Bronchial epithelial cell (primary cell): ENCODE measurements around the gene MYO10. TPM values are rescaled to one million over a fixed set of nuclear protein-coding genes. Genes with fewer than 3 reads are reported as not detected.
A peak's percentile ranks its signal among the peaks of the same experiment; 100 is the strongest.

Source experiments
- DNase-seq: peaks from one replicate; pipeline ENCODE4 v3.0.0-alpha.2; 2010; ENCODE audit warnings: low read depth
- FAIRE-seq: peaks from 2 replicates; lab custom pipeline; 2011; peaks lifted over from hg19 to GRCh38; lab: Jason Lieb, UNC
- H3K27me3 ChIP-seq: 2 replicates; pipeline ENCODE4 v1.5.1; 2011; ENCODE audit warnings: low read length; ENCODE audit not compliant: control insufficient read depth, insufficient read depth
- H3K36me3 ChIP-seq: 2 replicates; pipeline ENCODE4 v1.5.1; 2011; ENCODE audit warnings: low read length; ENCODE audit not compliant: control insufficient read depth, insufficient read depth
- H3K4me3 ChIP-seq: 2 replicates; pipeline ENCODE4 v1.5.1; 2011; ENCODE audit warnings: mild to moderate bottlenecking, low read depth, low read length, control low read depth
- total RNA-seq: library from RNA; depleted of rRNA; stranded (reverse); fragments of >200 nt; gene quantifications from 2 replicates; pipeline ENCODE4 v1.2.1, GENCODE V29; 2014
- TF ChIP-seq, protein P1 (sequence below): IDR thresholded peaks from 2 replicates; pipeline ENCODE4 v1.5.1; 2011; ENCODE audit warnings: mild to moderate bottlenecking, moderate library complexity, low read length, control low read depth, inconsistent platforms; ENCODE audit not compliant: insufficient read depth, severe bottlenecking

MYO10 gene
- total RNA-seq, 1 donor from 2014 or later, result 39.5 TPM

- DNase-seq, result no peak
- Histone ChIP-seq H3K36me3 (peaks cover 29% of the 10 kb centered on the region), H3K4me3 (no peak overlapping the region), H3K27me3 (no peaks in the 10 kb centered on the region)
- no peak for FAIRE-seq
- TF ChIP-seq, protein P1, sequence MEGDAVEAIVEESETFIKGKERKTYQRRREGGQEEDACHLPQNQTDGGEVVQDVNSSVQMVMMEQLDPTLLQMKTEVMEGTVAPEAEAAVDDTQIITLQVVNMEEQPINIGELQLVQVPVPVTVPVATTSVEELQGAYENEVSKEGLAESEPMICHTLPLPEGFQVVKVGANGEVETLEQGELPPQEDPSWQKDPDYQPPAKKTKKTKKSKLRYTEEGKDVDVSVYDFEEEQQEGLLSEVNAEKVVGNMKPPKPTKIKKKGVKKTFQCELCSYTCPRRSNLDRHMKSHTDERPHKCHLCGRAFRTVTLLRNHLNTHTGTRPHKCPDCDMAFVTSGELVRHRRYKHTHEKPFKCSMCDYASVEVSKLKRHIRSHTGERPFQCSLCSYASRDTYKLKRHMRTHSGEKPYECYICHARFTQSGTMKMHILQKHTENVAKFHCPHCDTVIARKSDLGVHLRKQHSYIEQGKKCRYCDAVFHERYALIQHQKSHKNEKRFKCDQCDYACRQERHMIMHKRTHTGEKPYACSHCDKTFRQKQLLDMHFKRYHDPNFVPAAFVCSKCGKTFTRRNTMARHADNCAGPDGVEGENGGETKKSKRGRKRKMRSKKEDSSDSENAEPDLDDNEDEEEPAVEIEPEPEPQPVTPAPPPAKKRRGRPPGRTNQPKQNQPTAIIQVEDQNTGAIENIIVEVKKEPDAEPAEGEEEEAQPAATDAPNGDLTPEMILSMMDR, result peak; percentile 25
Measured at GRCh38 chr5:16666883-16667398, 269.1 kb downstream of the MYO10 start.

GRCh38 chr5:16666130-16666882, 269.8 kb downstream of the MYO10 start:
- FAIRE-seq, result peak; percentile 91

DNA sequence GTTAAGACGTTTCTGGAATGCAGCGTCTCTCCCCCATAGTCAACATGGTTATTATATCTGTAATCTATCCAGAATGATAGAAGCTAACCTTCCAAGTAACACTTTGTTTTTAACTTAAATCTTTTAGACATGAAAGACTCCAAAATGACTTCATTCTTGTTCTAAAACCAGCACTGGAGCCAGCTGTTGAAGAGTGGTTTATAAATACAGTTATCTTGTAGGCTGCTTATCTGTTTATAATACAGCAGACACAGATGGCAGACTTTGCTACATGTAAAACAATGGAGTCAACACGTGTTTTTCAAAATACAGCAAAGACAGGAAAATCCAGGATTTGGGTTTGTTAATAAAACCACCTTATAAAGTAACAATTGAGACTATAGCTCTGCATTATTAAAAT, 270.5 kb downstream of the MYO10 start:
- H3K27me3 ChIP-seq, result no peaks in the 10 kb centered on the region
- H3K4me3 ChIP-seq, result no peak overlapping the region
- H3K36me3 ChIP-seq, result peaks cover 21% of the 10 kb centered on the region
- DNase-seq (no peak), FAIRE-seq (no peak)
- TF ChIP-seq, protein P1, result no peak

More at GRCh38 chr5:16666130-16666882, 269.8 kb downstream of the MYO10 start:
- TF ChIP-seq, protein P1, result no peak
- Histone ChIP-seq H3K4me3 (no peak overlapping the region), H3K36me3 (peaks cover 26% of the 10 kb centered on the region), H3K27me3 (no peaks in the 10 kb centered on the region)
- no peak for DNase-seq

DNA sequence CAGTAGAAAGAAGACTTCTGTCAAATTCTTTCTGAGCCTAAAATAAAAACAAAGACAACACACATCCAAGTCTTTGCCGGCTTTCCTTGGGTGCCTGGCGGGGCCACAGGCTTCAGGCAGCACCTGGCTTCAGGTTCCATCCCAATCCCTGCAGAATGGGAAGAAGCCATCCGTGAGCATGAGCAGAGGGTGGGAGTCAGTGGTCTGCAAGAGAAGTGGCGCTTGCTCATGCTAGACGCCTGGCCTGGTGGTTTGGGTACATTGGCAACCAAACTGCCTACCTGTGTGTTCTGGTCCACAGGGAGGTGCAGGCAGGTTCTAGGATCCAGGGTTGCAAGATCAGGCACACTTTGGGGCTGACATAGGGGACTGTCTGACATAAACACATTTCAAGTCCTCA, 271.7 kb downstream of the MYO10 start:
- Histone ChIP-seq H3K27me3 (no peaks in the 10 kb centered on the region), H3K36me3 (peaks cover 17% of the 10 kb centered on the region), H3K4me3 (no peak overlapping the region)
- FAIRE-seq, result no peak
- TF ChIP-seq, protein P1, result no peak
- no peak for DNase-seq

GRCh38 chr5:16663840-16664239, 272.2 kb downstream of the MYO10 start:
- H3K36me3 ChIP-seq, result peaks cover 15% of the 10 kb centered on the region
- no peaks in the 10 kb centered on the region for H3K27me3 ChIP-seq
- TF ChIP-seq, protein P1, result no peak
- no peak overlapping the region for H3K4me3 ChIP-seq
- DNase-seq (no peak), FAIRE-seq (no peak)
